Measurements from ENCODE around the gene PSMB11.

DNA sequence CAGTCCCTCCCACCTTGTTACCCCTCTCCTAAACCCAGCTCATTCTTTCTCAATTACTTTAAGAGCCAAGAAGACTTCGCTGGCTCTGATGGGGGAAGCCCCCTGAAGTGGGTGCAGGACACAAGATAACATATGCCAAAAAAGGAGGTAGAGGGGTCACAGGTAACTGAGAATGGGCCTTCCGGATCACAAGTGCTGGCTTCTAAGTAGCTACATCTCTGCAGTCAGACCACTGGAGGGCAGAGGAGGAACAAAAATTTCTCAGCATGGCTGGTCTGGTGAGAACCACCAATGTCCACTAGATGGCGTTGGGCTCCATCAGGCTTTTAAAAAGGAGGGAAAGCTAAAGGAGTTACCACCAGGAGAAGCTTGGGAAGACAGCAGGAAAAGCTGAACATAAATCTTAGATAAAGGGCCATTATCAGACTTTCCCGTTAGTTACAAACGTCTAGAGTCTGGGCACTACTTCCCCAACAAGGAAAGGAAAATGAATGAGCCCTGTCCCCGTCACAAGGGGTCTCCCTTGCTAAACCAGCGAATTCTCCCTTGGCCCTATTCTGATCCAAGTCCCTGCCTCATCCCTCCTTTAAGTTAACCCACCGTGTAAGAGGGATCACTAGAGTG lies 26.9 kb downstream of the PSMB11 start:
- TF ChIP-seq, protein P1, sequence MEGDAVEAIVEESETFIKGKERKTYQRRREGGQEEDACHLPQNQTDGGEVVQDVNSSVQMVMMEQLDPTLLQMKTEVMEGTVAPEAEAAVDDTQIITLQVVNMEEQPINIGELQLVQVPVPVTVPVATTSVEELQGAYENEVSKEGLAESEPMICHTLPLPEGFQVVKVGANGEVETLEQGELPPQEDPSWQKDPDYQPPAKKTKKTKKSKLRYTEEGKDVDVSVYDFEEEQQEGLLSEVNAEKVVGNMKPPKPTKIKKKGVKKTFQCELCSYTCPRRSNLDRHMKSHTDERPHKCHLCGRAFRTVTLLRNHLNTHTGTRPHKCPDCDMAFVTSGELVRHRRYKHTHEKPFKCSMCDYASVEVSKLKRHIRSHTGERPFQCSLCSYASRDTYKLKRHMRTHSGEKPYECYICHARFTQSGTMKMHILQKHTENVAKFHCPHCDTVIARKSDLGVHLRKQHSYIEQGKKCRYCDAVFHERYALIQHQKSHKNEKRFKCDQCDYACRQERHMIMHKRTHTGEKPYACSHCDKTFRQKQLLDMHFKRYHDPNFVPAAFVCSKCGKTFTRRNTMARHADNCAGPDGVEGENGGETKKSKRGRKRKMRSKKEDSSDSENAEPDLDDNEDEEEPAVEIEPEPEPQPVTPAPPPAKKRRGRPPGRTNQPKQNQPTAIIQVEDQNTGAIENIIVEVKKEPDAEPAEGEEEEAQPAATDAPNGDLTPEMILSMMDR (IDR thresholded peaks at IDR 0.05): peak; percentile 94 to 98 (median 97)
- TF ChIP-seq POLR2A (IDR thresholded peaks at IDR 0.05) (no peak), POLR2AphosphoS5 (IDR thresholded peaks at IDR 0.05; ENCODE audit: insufficient read depth in 1 of 2, low read depth in 1 of 2) (peak in 1 of 2 donors; percentile 64)
